Suprapubic skin (tissue), 4 donors: ENCODE data around the gene PIGZ. TPM values are rescaled to one million over a fixed set of nuclear protein-coding genes. Genes with fewer than 3 reads are reported as not detected.

ENCODE experiments used
- DNase-seq, 2 donors: peaks; one replicate each; pipeline ENCODE4 v3.0.0-alpha.2; 2019; ENCODE audit warnings: low spot score in 2 of 2
- H3K27ac ChIP-seq: fragments of 200-600 bp; sonication (generic); one replicate; pipeline ENCODE4 v1.5.1; 2019
- H3K27me3 ChIP-seq: fragments of 200-600 bp; sonication (generic); one replicate; pipeline ENCODE4 v1.5.1; 2019
- H3K36me3 ChIP-seq: fragments of 200-600 bp; sonication (generic); one replicate; pipeline ENCODE4 v1.5.1; 2019
- H3K4me1 ChIP-seq: fragments of 200-600 bp; sonication (generic); one replicate; pipeline ENCODE4 v1.5.1; 2019
- H3K4me3 ChIP-seq: fragments of 200-600 bp; sonication (generic); one replicate; pipeline ENCODE4 v1.5.1; 2019; ENCODE audit warnings: mild to moderate bottlenecking
- H3K9me3 ChIP-seq: fragments of 200-600 bp; sonication (generic); one replicate; pipeline ENCODE4 v1.5.1; 2019
- EP300 ChIP-seq: sonication (generic); formaldehyde crosslinking; IDR thresholded peaks from one replicate; pipeline ENCODE4 v1.6.1; 2017; ENCODE audit warnings: antibody characterized with exemption
- POLR2A ChIP-seq, 2 donors: fragments of 450-650 bp; IDR thresholded peaks; one replicate each; pipeline ENCODE4 v1.6.1; 2017; ENCODE audit warnings: antibody characterized with exemption in 2 of 2, mild to moderate bottlenecking in 2 of 2, moderate library complexity in 2 of 2
- POLR2AphosphoS5 ChIP-seq, 3 donors: sonication (generic); formaldehyde crosslinking; IDR thresholded peaks; one replicate each; pipeline ENCODE4 v1.6.1; 2017; ENCODE audit warnings: antibody characterized with exemption in 3 of 3
- WGBS: methylation state at CpG from one replicate; pipeline ENCODE4 v1.1.5; 2018; 5-methylcytosine and 5-hydroxymethylcytosine counted together
- total RNA-seq, 4 donors: library from RNA; depleted of rRNA; stranded (reverse); fragments of >200 nt; gene quantifications; one replicate each; pipeline ENCODE4 v1.1.0, GENCODE V29; 2016
- TF ChIP-seq, protein P1 (sequence below), 2 donors: fragments of 200-600 bp in 1 of 2; fragments of 450-650 bp in 1 of 2; sonication (generic) in 1 of 2; IDR thresholded peaks; one replicate each; pipeline ENCODE4 v1.5.1; 2016 to 2019; ENCODE audit warnings: antibody characterized with exemption in 2 of 2, mild to moderate bottlenecking in 1 of 2, moderate library complexity in 1 of 2

Gene PIGZ
- total RNA-seq, 4 donors from 2014 or later = 11.0 to 17.4 (median 13.3) TPM

- H3K27ac ChIP-seq = no peak overlapping the region
- H3K4me1 ChIP-seq = peaks cover 12% of the 10 kb centered on the region
- no peak for DNase-seq
- no peaks in the 10 kb centered on the region for H3K9me3 ChIP-seq
- WGBS = 81% methylated on average over 2 of the region's 2 CpGs
- H3K36me3 ChIP-seq = peaks cover 8% of the 10 kb centered on the region
- no peak overlapping the region for H3K4me3 ChIP-seq
- H3K27me3 ChIP-seq = no peaks in the 10 kb centered on the region
- TF ChIP-seq EP300 = no peak
- no peak for TF ChIP-seq POLR2AphosphoS5 (IDR thresholded peaks at IDR 0.05)
- TF ChIP-seq, protein P1, sequence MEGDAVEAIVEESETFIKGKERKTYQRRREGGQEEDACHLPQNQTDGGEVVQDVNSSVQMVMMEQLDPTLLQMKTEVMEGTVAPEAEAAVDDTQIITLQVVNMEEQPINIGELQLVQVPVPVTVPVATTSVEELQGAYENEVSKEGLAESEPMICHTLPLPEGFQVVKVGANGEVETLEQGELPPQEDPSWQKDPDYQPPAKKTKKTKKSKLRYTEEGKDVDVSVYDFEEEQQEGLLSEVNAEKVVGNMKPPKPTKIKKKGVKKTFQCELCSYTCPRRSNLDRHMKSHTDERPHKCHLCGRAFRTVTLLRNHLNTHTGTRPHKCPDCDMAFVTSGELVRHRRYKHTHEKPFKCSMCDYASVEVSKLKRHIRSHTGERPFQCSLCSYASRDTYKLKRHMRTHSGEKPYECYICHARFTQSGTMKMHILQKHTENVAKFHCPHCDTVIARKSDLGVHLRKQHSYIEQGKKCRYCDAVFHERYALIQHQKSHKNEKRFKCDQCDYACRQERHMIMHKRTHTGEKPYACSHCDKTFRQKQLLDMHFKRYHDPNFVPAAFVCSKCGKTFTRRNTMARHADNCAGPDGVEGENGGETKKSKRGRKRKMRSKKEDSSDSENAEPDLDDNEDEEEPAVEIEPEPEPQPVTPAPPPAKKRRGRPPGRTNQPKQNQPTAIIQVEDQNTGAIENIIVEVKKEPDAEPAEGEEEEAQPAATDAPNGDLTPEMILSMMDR (IDR thresholded peaks at IDR 0.05) = no peak
- TF ChIP-seq POLR2A (IDR thresholded peaks at IDR 0.05) = no peak
Measured at GRCh38 chr3:196963631-196963953, 5.0 kb downstream of the PIGZ start.

DNA sequence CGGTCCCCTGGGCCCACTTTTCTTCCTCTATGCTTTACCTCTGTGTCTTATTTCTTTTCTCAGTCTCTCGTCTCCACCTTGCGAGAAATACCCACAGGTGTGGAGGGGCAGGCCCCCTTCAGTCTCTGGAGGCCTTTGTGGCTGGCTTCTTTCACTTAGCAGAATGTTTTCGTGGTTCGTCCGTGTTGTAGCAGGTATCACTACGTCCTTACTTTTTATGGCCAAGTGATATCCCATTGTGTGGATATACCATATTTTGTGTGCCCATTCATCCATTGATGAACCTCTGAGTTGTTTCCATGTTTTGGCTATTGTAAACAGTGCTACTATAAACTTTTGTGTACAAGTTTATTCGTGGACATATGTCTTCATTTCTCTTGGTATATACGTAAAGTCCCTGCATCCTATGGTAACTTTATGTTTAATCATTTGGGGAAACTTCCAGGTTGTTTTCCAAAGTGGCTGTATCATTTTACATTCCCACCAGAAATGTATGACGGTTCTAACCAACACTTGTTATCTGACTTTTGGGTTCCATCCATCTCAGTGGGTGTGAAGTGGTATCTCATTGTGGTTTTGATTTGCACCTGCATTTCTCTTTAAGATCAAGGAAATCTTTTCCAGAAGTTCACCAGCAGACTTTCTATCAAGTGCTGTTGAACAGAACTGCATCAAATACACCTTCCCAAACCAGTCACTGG, 5.6 kb downstream of the PIGZ start:
- TF ChIP-seq EP300 (no peak), POLR2A (IDR thresholded peaks at IDR 0.05) (no peak), POLR2AphosphoS5 (IDR thresholded peaks at IDR 0.05) (no peak)
- TF ChIP-seq, protein P1 (IDR thresholded peaks at IDR 0.05) = no peak
- H3K36me3 ChIP-seq = peaks cover 8% of the 10 kb centered on the region
- WGBS = 87% methylated on average over 10 of the region's 10 CpGs
- H3K4me3 ChIP-seq = no peak overlapping the region
- H3K4me1 ChIP-seq = peaks cover 7% of the 10 kb centered on the region
- no peak overlapping the region for H3K27ac ChIP-seq
- no peaks in the 10 kb centered on the region for H3K9me3 ChIP-seq
- no peaks in the 10 kb centered on the region for H3K27me3 ChIP-seq
- DNase-seq = no peak

DNA sequence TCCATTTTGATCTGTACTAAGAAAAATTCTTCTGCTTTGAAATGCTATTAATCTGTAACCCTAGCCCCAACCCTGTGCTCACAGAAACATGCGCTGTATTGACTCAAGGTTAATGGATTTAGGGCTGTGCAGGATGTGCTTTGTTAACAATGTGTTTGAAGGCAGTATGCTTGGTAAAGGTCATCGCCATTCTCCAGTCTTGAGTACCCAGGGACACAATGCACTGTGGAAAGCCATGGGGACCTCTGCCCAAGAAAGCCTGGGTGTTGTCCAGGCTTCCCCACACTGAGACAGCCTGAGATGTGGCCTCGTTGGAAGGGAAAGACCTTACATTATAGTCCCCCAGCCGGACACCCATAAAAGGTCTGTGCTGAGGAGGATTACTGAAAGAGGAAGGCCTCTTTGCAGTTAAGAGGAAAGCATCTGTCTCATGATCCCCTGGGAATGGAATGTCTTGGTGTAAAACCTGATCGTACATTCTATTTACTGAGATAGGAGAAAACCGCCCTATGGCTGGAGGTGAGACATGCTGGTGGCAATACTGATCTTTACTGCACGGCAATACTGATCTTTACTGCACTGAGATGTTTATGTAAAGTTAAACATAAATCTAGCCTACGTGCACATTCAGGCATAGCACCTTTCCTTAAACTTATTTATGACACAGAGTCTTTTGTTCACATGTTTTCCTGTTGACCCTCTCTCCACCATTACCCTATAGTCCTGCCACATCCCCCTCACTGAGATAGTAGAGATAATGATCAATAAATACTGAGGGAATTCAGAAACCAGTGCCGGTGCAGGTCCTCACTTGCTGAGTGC, 6.3 kb downstream of the PIGZ start:
- no peak for DNase-seq
- Histone ChIP-seq H3K27me3 (no peaks in the 10 kb centered on the region), H3K27ac (no peak overlapping the region), H3K4me3 (no peak overlapping the region), H3K4me1 (no peaks in the 10 kb centered on the region), H3K36me3 (peaks cover 8% of the 10 kb centered on the region), H3K9me3 (no peaks in the 10 kb centered on the region)
- TF ChIP-seq, protein P1 (IDR thresholded peaks at IDR 0.05) = no peak
- TF ChIP-seq POLR2A (IDR thresholded peaks at IDR 0.05) (no peak), POLR2AphosphoS5 (IDR thresholded peaks at IDR 0.05) (no peak), EP300 (no peak)
- WGBS = 84% methylated on average over 9 of the region's 9 CpGs

- H3K27ac ChIP-seq = no peak overlapping the region
- H3K4me1 ChIP-seq = no peaks in the 10 kb centered on the region
- 82% methylated on average over 7 of the region's 7 CpGs for WGBS
- DNase-seq = no peak
- H3K36me3 ChIP-seq = peaks cover 15% of the 10 kb centered on the region
- H3K9me3 ChIP-seq = no peaks in the 10 kb centered on the region
- no peaks in the 10 kb centered on the region for H3K27me3 ChIP-seq
- TF ChIP-seq EP300 = no peak
- TF ChIP-seq POLR2AphosphoS5 (IDR thresholded peaks at IDR 0.05) = no peak
- TF ChIP-seq POLR2A (IDR thresholded peaks at IDR 0.05) = no peak
- TF ChIP-seq, protein P1 (IDR thresholded peaks at IDR 0.05) = no peak
- no peak overlapping the region for H3K4me3 ChIP-seq
Measured at GRCh38 chr3:196954832-196955231, 13.8 kb downstream of the PIGZ start.

- H3K27ac ChIP-seq = no peak overlapping the region
- H3K36me3 ChIP-seq = peaks cover 25% of the 10 kb centered on the region
- no peak overlapping the region for H3K4me3 ChIP-seq
- WGBS = 95% methylated on average over 3 of the region's 3 CpGs
- no peaks in the 10 kb centered on the region for H3K9me3 ChIP-seq
- TF ChIP-seq POLR2A (IDR thresholded peaks at IDR 0.05) (no peak), EP300 (no peak), POLR2AphosphoS5 (IDR thresholded peaks at IDR 0.05) (no peak)
- TF ChIP-seq, protein P1 (IDR thresholded peaks at IDR 0.05) = no peak
- no peaks in the 10 kb centered on the region for H3K4me1 ChIP-seq
- DNase-seq = no peak
- H3K27me3 ChIP-seq = no peaks in the 10 kb centered on the region
Measured at GRCh38 chr3:196951371-196951770, 17.3 kb downstream of the PIGZ start.
